ENCODE data around the gene VOPP1.

DNA sequence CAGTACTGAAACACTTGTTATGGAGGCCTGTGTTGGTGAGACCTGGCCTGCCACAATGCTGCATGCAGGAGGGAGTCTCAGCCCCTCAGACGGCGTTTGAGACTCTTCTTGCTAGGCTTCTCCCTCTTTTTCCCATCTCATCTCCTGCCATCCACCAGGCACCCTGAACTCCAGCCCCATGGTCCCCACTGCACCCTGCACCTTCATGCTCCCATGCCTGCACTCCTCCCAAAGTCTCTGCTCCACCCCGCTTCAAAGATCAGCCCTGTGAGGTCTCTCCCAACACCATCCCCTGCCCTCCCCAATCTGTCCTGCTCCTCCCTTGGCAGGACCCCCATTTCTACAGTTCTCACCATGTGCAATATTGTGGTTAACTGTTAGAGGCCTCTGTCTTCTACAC, 61.7 kb downstream of the VOPP1 start:
- TF ChIP-seq, protein P1, sequence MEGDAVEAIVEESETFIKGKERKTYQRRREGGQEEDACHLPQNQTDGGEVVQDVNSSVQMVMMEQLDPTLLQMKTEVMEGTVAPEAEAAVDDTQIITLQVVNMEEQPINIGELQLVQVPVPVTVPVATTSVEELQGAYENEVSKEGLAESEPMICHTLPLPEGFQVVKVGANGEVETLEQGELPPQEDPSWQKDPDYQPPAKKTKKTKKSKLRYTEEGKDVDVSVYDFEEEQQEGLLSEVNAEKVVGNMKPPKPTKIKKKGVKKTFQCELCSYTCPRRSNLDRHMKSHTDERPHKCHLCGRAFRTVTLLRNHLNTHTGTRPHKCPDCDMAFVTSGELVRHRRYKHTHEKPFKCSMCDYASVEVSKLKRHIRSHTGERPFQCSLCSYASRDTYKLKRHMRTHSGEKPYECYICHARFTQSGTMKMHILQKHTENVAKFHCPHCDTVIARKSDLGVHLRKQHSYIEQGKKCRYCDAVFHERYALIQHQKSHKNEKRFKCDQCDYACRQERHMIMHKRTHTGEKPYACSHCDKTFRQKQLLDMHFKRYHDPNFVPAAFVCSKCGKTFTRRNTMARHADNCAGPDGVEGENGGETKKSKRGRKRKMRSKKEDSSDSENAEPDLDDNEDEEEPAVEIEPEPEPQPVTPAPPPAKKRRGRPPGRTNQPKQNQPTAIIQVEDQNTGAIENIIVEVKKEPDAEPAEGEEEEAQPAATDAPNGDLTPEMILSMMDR (IDR thresholded peaks at IDR 0.05) = no peak
- no peak for TF ChIP-seq ZFX (IDR thresholded peaks at IDR 0.05; ENCODE audit: borderline replicate concordance)

All from 22Rv1 (cell line).